Measurements from ENCODE around the gene PDZRN3. TPM values are rescaled to one million over a fixed set of nuclear protein-coding genes. Genes with fewer than 3 reads are reported as not detected.

PDZRN3 gene
- total and polyA plus RNA-seq, 11 donors: 30.2 to 163 (median 76.7) TPM

GRCh38 chr3:73391984-73392383, 232.8 kb downstream of the PDZRN3 start:
- DNase-seq (no peak), ATAC-seq (no peak)
- H3K27me3 ChIP-seq: no peaks in the 10 kb centered on the region
- TF ChIP-seq POLR2A (IDR thresholded peaks at IDR 0.05) (no peak), CTCF (IDR thresholded peaks at IDR 0.05) (no peak)
- H3K4me3 ChIP-seq: no peak overlapping the region
- H3K27ac ChIP-seq: peak overlapping the region in 1 of 12 donors; percentile 1
- peaks cover 0 to 93% (median 25%) of the 10 kb centered on the region in 9 donors for H3K36me3 ChIP-seq
- no peaks in the 10 kb centered on the region for H3K4me1 ChIP-seq
- 88 to 91% (median 91%) methylated on average over 9 of the region's 9 CpGs for WGBS, 4 donors
- H3K9me3 ChIP-seq: no peaks in the 10 kb centered on the region
- intact Hi-C loops (cut with DNase I): no loop called here

- Histone ChIP-seq H3K4me1 (no peaks in the 10 kb centered on the region), H3K27ac (no peak overlapping the region), H3K4me3 (no peak overlapping the region), H3K27me3 (no peaks in the 10 kb centered on the region), H3K36me3 (peaks cover 0 to 90% (median 27%) of the 10 kb centered on the region in 9 donors), H3K9me3 (no peaks in the 10 kb centered on the region)
- no peak for ATAC-seq
- intact Hi-C loops (cut with DNase I): no loop called here
- TF ChIP-seq POLR2A (IDR thresholded peaks at IDR 0.05): no peak
- TF ChIP-seq CTCF (IDR thresholded peaks at IDR 0.05): no peak
- DNase-seq: no peak
- WGBS, 4 donors: 71 to 81% (median 78%) methylated on average over 1 of the region's 1 CpG
Observed at GRCh38 chr3:73389928-73390327, 234.8 kb downstream of the PDZRN3 start.

GRCh38 chr3:73389117-73389813, 235.5 kb downstream of the PDZRN3 start:
- TF ChIP-seq CTCF (IDR thresholded peaks at IDR 0.05) (no peak), POLR2A (IDR thresholded peaks at IDR 0.05) (no peak)
- H3K27ac ChIP-seq: no peak overlapping the region
- WGBS, 4 donors: 72 to 86% (median 76%) methylated on average over 10 of the region's 10 CpGs
- H3K9me3 ChIP-seq: no peaks in the 10 kb centered on the region
- intact Hi-C loops (cut with DNase I): no loop called here
- no peak for ATAC-seq
- no peak for DNase-seq
- no peak overlapping the region for H3K4me3 ChIP-seq
- H3K4me1 ChIP-seq: no peaks in the 10 kb centered on the region
- peaks cover 0 to 90% (median 29%) of the 10 kb centered on the region in 9 donors for H3K36me3 ChIP-seq
- H3K27me3 ChIP-seq: no peaks in the 10 kb centered on the region

- 65 to 77% (median 72%) methylated on average over 4 of the region's 4 CpGs for WGBS, 4 donors
- peaks cover 0 to 87% (median 36%) of the 10 kb centered on the region in 9 donors for H3K36me3 ChIP-seq
- peaks cover 0 to 4% (median 0%) of the 10 kb centered on the region in 12 donors for H3K9me3 ChIP-seq
- intact Hi-C loops (cut with DNase I): no loop called here
- H3K27ac ChIP-seq: no peak overlapping the region
- H3K4me1 ChIP-seq: no peaks in the 10 kb centered on the region
- ATAC-seq (no peak), DNase-seq (no peak)
- no peak overlapping the region for H3K4me3 ChIP-seq
- no peaks in the 10 kb centered on the region for H3K27me3 ChIP-seq
- TF ChIP-seq CTCF (IDR thresholded peaks at IDR 0.05) (no peak), POLR2A (IDR thresholded peaks at IDR 0.05) (no peak)
Observed at GRCh38 chr3:73385568-73385967, 239.2 kb downstream of the PDZRN3 start.

All from heart left ventricle (tissue), 16 donors.